ENCODE results near the gene PRRC2A. TPM values are rescaled to one million over a fixed set of nuclear protein-coding genes. Genes with fewer than 3 reads are reported as not detected.

The PRRC2A gene
- total RNA-seq, 1 experiment from 2014 or later, result 318 TPM

DNA sequence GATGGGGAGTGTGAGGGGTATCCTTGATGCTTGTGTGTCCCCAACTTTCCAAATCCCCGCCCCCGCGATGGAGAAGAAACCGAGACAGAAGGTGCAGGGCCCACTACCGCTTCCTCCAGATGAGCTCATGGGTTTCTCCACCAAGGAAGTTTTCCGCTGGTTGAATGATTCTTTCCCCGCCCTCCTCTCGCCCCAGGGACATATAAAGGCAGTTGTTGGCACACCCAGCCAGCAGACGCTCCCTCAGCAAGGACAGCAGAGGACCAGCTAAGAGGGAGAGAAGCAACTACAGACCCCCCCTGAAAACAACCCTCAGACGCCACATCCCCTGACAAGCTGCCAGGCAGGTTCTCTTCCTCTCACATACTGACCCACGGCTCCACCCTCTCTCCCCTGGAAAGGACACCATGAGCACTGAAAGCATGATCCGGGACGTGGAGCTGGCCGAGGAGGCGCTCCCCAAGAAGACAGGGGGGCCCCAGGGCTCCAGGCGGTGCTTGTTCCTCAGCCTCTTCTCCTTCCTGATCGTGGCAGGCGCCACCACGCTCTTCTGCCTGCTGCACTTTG is 45.1 kb upstream of the PRRC2A start, which contains the start of gene TNF:
TNF (plus strand) TSS at position 231 of the 567 bp plus-strand sequence; CDS start at position 408, 177 bp downstream.
- DNase-seq (ENCODE audit: low read depth, low spot score), result no peak
- TF ChIP-seq, protein P1, sequence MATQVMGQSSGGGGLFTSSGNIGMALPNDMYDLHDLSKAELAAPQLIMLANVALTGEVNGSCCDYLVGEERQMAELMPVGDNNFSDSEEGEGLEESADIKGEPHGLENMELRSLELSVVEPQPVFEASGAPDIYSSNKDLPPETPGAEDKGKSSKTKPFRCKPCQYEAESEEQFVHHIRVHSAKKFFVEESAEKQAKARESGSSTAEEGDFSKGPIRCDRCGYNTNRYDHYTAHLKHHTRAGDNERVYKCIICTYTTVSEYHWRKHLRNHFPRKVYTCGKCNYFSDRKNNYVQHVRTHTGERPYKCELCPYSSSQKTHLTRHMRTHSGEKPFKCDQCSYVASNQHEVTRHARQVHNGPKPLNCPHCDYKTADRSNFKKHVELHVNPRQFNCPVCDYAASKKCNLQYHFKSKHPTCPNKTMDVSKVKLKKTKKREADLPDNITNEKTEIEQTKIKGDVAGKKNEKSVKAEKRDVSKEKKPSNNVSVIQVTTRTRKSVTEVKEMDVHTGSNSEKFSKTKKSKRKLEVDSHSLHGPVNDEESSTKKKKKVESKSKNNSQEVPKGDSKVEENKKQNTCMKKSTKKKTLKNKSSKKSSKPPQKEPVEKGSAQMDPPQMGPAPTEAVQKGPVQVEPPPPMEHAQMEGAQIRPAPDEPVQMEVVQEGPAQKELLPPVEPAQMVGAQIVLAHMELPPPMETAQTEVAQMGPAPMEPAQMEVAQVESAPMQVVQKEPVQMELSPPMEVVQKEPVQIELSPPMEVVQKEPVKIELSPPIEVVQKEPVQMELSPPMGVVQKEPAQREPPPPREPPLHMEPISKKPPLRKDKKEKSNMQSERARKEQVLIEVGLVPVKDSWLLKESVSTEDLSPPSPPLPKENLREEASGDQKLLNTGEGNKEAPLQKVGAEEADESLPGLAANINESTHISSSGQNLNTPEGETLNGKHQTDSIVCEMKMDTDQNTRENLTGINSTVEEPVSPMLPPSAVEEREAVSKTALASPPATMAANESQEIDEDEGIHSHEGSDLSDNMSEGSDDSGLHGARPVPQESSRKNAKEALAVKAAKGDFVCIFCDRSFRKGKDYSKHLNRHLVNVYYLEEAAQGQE (IDR thresholded peaks at IDR 0.05; ENCODE audit: insufficient read depth in 1 of 2, low read depth in 2 of 2, low read length in 1 of 2), result no peak
- TF ChIP-seq SIN3A (IDR thresholded peaks at IDR 0.05; ENCODE audit: borderline replicate concordance, insufficient read depth, low read depth, low read length), result no peak
- TF ChIP-seq, protein P2, sequence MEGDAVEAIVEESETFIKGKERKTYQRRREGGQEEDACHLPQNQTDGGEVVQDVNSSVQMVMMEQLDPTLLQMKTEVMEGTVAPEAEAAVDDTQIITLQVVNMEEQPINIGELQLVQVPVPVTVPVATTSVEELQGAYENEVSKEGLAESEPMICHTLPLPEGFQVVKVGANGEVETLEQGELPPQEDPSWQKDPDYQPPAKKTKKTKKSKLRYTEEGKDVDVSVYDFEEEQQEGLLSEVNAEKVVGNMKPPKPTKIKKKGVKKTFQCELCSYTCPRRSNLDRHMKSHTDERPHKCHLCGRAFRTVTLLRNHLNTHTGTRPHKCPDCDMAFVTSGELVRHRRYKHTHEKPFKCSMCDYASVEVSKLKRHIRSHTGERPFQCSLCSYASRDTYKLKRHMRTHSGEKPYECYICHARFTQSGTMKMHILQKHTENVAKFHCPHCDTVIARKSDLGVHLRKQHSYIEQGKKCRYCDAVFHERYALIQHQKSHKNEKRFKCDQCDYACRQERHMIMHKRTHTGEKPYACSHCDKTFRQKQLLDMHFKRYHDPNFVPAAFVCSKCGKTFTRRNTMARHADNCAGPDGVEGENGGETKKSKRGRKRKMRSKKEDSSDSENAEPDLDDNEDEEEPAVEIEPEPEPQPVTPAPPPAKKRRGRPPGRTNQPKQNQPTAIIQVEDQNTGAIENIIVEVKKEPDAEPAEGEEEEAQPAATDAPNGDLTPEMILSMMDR (IDR thresholded peaks at IDR 0.05), result no peak
- no peak for TF ChIP-seq TCF7L2 (IDR thresholded peaks at IDR 0.05; ENCODE audit: low read depth, low read length)
- TF ChIP-seq POLR2AphosphoS5 (IDR thresholded peaks at IDR 0.05; ENCODE audit: low read depth, low read length), result no peak
- Histone ChIP-seq H3K36me3 (ENCODE audit: control insufficient read depth, insufficient read depth, low read length) (no peaks in the 10 kb centered on the region), H3K4me1 (ENCODE audit: control insufficient read depth, insufficient read depth, low read length) (peaks cover 19% of the 10 kb centered on the region), H3K9me3 (ENCODE audit: control insufficient read depth, insufficient read depth, low read depth, low read length) (no peaks in the 10 kb centered on the region), H3K27me3 (ENCODE audit: control insufficient read depth, insufficient read depth, low read length) (no peaks in the 10 kb centered on the region), H3K27ac (ENCODE audit: low read length) (0 out of 2 replicates have a peak within 1 kb of the TSS, but pooled peaks have one; percentile 21), H3K4me3 (ENCODE audit: low read depth in 2 of 2, low read length in 2 of 2) (no peak within 1 kb of the TSS)
- CTCF ChIA-PET, result interaction anchor here (2.6 kb wide), 1 partner anchor 23 kb away, joined by 11 read pairs; no protein-coding TSS in a partner anchor
- POLR2A ChIA-PET, result no interaction called here
- intact Hi-C loops (cut with micrococcal nuclease; ENCODE audit: unreplicated experiment) (no loop called here), in situ Hi-C loops (cut with HindIII; ENCODE audit: low pct_unique_long_range_greater_than_20kb, low sequenced_read_pairs) (no loop called here)
- no TSS peak for BruUV-seq (replicated peaks)
- ATAC-seq, result no peak

DNA sequence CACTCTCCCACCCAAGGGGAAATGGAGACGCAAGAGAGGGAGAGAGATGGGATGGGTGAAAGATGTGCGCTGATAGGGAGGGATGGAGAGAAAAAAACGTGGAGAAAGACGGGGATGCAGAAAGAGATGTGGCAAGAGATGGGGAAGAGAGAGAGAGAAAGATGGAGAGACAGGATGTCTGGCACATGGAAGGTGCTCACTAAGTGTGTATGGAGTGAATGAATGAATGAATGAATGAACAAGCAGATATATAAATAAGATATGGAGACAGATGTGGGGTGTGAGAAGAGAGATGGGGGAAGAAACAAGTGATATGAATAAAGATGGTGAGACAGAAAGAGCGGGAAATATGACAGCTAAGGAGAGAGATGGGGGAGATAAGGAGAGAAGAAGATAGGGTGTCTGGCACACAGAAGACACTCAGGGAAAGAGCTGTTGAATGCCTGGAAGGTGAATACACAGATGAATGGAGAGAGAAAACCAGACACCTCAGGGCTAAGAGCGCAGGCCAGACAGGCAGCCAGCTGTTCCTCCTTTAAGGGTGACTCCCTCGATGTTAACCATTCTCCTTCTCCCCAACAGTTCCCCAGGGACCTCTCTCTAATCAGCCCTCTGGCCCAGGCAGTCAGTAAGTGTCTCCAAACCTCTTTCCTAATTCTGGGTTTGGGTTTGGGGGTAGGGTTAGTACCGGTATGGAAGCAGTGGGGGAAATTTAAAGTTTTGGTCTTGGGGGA is 44.4 kb upstream of the PRRC2A start:
- ChIA-PET POLR2A (no interaction called here), CTCF (interaction anchor here (0.9 to 2.6 kb wide), 3 partner anchors 20 to 22 kb away, joined by 3 to 11 read pairs (median 4); no protein-coding TSS in a partner anchor)
- DNase-seq (ENCODE audit: low read depth, low spot score), result no peak
- in situ Hi-C loops (cut with HindIII; ENCODE audit: low pct_unique_long_range_greater_than_20kb, low sequenced_read_pairs), result no loop called here
- Histone ChIP-seq H3K4me1 (ENCODE audit: control insufficient read depth, insufficient read depth, low read length) (peaks cover 19% of the 10 kb centered on the region), H3K36me3 (ENCODE audit: control insufficient read depth, insufficient read depth, low read length) (no peaks in the 10 kb centered on the region), H3K4me3 (ENCODE audit: low read depth in 2 of 2, low read length in 2 of 2) (no peak overlapping the region), H3K27me3 (ENCODE audit: control insufficient read depth, insufficient read depth, low read length) (no peaks in the 10 kb centered on the region), H3K9me3 (ENCODE audit: control insufficient read depth, insufficient read depth, low read depth, low read length) (no peaks in the 10 kb centered on the region), H3K27ac (ENCODE audit: low read length) (0 out of 2 replicates have a peak overlapping the region, but pooled peaks have one; percentile 21)
- TF ChIP-seq, protein P2 (IDR thresholded peaks at IDR 0.05), result no peak
- TF ChIP-seq, protein P1 (IDR thresholded peaks at IDR 0.05; ENCODE audit: insufficient read depth in 1 of 2, low read depth in 2 of 2, low read length in 1 of 2), result no peak
- no peak for TF ChIP-seq POLR2AphosphoS5 (IDR thresholded peaks at IDR 0.05; ENCODE audit: low read depth, low read length)
- TF ChIP-seq TCF7L2 (IDR thresholded peaks at IDR 0.05; ENCODE audit: low read depth, low read length), result no peak
- intact Hi-C loops (cut with micrococcal nuclease; ENCODE audit: unreplicated experiment), result no loop called here
- no TSS peak for BruUV-seq (replicated peaks)
- ATAC-seq, result no peak

All from Panc1 (cell line).